Skin epidermis (tissue), 12 donors: ENCODE results near the gene ELMOD1.

Experiments
- H3K27ac ChIP-seq, 21 experiments: fragments of 200-600 bp; sonication (generic) in 11 of 21; one replicate each; pipeline ENCODE4 v1.5.0; 2020; ENCODE audit warnings: mild to moderate bottlenecking in 3 of 21, inconsistent platforms in 2 of 21, moderate library complexity in 2 of 21
- H3K4me3 ChIP-seq, 7 experiments: fragments of 200-600 bp; sonication (generic) in 2 of 7; one replicate each; pipeline ENCODE4 v1.5.0; 2020; ENCODE audit warnings: inconsistent platforms in 2 of 7, mild to moderate bottlenecking in 2 of 7, moderate library complexity in 1 of 7

Gene ELMOD1

GRCh38 chr11:107708792-107709191 lies 117.8 kb downstream of the ELMOD1 start:
- H3K4me3 ChIP-seq = no peak overlapping the region
- H3K27ac ChIP-seq = no peak overlapping the region

- H3K27ac ChIP-seq = no peak overlapping the region
- H3K4me3 ChIP-seq = no peak overlapping the region
Observed at GRCh38 chr11:107710301-107710700, 119.4 kb downstream of the ELMOD1 start.

GRCh38 chr11:107711861-107712755 lies 121.2 kb downstream of the ELMOD1 start, which contains the start of gene SLN:
Gene SLN (minus strand): TSS chr11:107712056.
- no peak within 1 kb of the TSS for H3K27ac ChIP-seq

GRCh38 chr11:107713009-107713408 lies 122.1 kb downstream of the ELMOD1 start:
- Histone ChIP-seq H3K27ac (no peak overlapping the region), H3K4me3 (no peak overlapping the region)

More at GRCh38 chr11:107711861-107712755, 121.2 kb downstream of the ELMOD1 start, which contains the start of gene SLN:
- H3K4me3 ChIP-seq = no peak within 1 kb of the TSS
